ENCODE measurements around the gene NPS. TPM values are rescaled to one million over a fixed set of nuclear protein-coding genes. Genes with fewer than 3 reads are reported as not detected.

Gene NPS
- not detected for total RNA-seq

DNA sequence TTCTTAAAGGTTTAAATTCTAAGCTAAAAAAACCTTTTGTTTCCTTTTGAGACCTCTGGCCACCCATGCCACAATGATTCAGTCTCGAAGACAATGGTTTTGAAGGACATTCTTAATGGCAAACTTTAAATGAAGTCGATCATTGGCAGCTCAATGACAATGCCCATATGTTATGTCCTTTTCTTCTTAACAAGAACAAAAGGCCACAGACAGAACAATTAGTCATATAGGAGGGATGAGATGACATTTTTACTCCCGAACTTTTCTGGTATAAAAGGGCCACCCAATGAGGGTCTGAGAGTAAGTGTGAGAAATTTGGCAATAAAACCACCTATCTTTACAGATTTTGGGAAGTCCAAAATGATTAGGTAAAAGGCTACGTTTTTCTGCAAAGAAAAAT, at the start of gene NPS:
TSS of gene NPS (plus strand) at position 301 of the 400 bp plus-strand sequence. CDS start at position 361, 60 bp downstream.
- DNase-seq (no peak), ATAC-seq (no peak)
- Mint-ChIP-seq H3K4me3 (no peak within 1 kb of the TSS), H3K27me3 (no peaks in the 10 kb centered on the region), H3K9me3 (ENCODE audit: low read depth) (peaks cover 3% of the 10 kb centered on the region), H3K4me1 (no peaks in the 10 kb centered on the region), H3K27ac (no peak within 1 kb of the TSS), H3K36me3 (no peaks in the 10 kb centered on the region)
- CTCF ChIA-PET = no interaction called here

DNA sequence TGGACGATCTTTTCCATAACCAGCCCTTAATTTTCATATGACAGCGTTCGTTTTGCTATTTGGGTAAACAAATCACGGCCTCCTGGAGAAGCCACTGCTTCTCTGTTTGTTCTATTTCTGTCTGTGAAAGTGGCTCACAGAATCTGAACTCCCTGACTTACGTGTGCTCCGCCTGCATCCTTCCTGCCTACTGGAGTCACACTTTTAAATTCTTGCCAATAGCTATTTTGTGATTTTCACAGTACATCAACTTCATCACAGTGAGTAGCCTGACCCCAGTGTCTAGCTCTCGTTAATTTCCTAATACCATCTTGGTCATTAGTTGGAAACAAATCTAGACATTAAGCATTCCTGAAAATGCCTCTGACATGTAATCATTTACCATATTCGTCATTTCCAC, 49.0 kb upstream of the NPS start:
- H3K9me3 Mint-ChIP-seq (ENCODE audit: low read depth) = no peaks in the 10 kb centered on the region
- no peak for ATAC-seq
- H3K27me3 Mint-ChIP-seq = no peaks in the 10 kb centered on the region
- CTCF ChIA-PET = no interaction called here
- no peaks in the 10 kb centered on the region for H3K36me3 Mint-ChIP-seq
- no peaks in the 10 kb centered on the region for H3K4me1 Mint-ChIP-seq
- H3K4me3 Mint-ChIP-seq = no peak overlapping the region
- no peak for DNase-seq
- no peak overlapping the region for H3K27ac Mint-ChIP-seq

DNA sequence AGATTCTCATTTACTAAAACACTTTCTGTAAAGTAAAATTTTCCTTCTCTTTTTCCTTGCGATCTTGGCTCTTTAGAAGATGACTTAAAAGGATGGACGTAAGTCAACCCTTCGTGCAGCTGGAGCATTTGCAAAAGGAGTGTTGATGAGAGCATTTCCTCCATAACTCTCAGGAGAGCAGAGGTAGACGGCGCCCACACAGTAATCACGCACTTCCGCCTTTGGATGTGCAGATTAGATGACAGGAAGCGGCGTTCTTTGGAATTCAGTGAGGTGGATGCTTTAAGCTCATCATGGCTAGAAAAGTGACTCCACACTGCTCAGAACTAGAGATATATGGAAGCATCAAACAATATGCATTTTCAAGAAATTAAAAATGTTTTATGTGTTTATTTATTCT, 43.0 kb upstream of the NPS start:
- Mint-ChIP-seq H3K27me3 (no peaks in the 10 kb centered on the region), H3K9me3 (ENCODE audit: low read depth) (no peaks in the 10 kb centered on the region), H3K4me1 (no peaks in the 10 kb centered on the region), H3K27ac (no peak overlapping the region), H3K36me3 (no peaks in the 10 kb centered on the region), H3K4me3 (no peak overlapping the region)
- no peak for DNase-seq
- CTCF ChIA-PET = no interaction called here
- ATAC-seq = no peak

GRCh38 chr10:127522298-127522697, 26.8 kb upstream of the NPS start:
- Mint-ChIP-seq H3K36me3 (no peaks in the 10 kb centered on the region), H3K9me3 (ENCODE audit: low read depth) (no peaks in the 10 kb centered on the region), H3K4me1 (no peaks in the 10 kb centered on the region), H3K27ac (no peak overlapping the region), H3K27me3 (no peaks in the 10 kb centered on the region), H3K4me3 (no peak overlapping the region)
- DNase-seq (no peak), ATAC-seq (no peak)
- CTCF ChIA-PET = no interaction called here

DNA sequence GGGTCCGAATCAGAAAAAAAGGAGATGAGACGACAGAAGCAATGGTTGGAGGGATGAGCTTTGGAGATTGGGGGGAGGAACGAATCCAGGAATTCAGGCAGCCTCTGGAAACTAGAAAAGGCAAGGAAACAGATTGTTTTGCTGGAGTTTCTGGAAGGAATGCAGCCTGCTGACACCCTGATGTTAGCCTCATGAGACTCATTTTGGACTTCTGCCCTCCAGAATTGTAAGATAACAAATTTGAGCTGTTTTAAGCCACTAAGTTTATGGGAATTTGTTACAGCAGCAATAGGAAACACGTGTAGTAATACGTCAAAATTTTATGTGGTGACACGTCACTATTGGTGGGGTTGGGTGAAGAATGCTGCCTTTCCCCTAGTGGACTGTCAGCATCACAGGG, 25.6 kb upstream of the NPS start:
- CTCF ChIA-PET = no interaction called here
- ATAC-seq (no peak), DNase-seq (no peak)
- Mint-ChIP-seq H3K27ac (no peak overlapping the region), H3K4me1 (no peaks in the 10 kb centered on the region), H3K9me3 (ENCODE audit: low read depth) (no peaks in the 10 kb centered on the region), H3K27me3 (no peaks in the 10 kb centered on the region), H3K4me3 (no peak overlapping the region), H3K36me3 (no peaks in the 10 kb centered on the region)

DNA sequence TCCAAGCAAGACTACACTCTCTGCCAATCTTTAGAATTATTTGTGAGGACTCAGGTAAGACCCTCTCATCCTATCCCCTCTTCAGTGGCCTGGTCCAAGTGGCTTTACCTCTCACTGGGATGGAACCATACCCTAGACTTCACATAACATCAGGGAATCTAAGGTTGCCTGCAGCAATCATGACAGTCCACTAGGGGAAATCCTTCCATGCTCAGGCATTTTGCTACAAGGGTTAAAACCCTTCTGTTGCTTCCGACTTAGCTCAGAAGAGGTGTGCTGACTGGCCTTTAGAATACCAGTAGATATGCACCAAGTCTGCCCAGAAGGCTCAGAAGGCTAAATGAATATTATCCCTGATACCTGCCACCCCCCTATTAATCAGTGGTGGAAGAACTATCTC, 24.9 kb upstream of the NPS start:
- H3K27ac Mint-ChIP-seq = no peak overlapping the region

DNA sequence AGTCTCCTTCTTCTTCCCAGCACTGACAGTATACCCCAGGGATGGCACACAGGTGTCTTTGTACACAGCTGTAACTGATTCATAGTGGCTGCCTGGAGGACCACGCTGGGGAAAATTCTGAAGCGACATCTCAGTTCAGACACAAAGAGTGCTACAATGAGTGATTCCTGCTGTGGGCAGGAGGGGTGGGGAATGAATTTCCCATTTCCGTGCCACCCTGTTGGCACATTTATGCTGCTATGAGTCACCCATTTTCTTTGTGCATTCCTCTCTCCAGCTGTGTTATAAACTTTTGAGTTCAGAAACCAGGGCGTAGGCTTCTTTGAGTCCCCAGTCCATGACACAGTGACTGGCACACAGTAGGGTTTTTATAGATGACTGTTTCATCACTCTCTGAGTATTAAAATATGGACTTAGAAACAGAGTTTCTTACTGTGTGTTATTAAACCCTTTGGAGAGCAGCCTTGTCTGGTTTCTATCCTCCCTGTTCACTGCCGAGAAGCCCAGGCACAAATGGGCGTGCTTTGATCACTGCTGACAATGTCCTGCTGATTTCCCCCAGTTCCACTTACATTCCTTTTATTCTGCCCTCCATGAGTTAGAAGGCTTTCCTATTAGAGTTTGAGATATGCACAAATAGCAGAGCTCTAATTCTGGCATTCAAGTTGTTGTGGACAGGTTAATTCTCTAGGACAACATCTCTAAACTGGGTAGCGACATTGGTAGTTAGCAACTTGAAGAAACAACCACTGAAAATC, 24.0 kb upstream of the NPS start:
- no peak for ATAC-seq
- no peaks in the 10 kb centered on the region for H3K4me1 Mint-ChIP-seq
- no peak overlapping the region for H3K4me3 Mint-ChIP-seq
- no peaks in the 10 kb centered on the region for H3K36me3 Mint-ChIP-seq
- H3K27ac Mint-ChIP-seq = no peak overlapping the region
- CTCF ChIA-PET = no interaction called here
- H3K27me3 Mint-ChIP-seq = no peaks in the 10 kb centered on the region
- no peak for DNase-seq
- no peaks in the 10 kb centered on the region for H3K9me3 Mint-ChIP-seq (ENCODE audit: low read depth)

More for the DNA sequence above, 24.9 kb upstream of the NPS start:
- CTCF ChIA-PET = no interaction called here
- H3K27me3 Mint-ChIP-seq = no peaks in the 10 kb centered on the region
- H3K9me3 Mint-ChIP-seq (ENCODE audit: low read depth) = no peaks in the 10 kb centered on the region
- ATAC-seq (no peak), DNase-seq (no peak)
- no peaks in the 10 kb centered on the region for H3K4me1 Mint-ChIP-seq
- no peaks in the 10 kb centered on the region for H3K36me3 Mint-ChIP-seq
- no peak overlapping the region for H3K4me3 Mint-ChIP-seq

GRCh38 chr10:127525686-127526085, 23.4 kb upstream of the NPS start:
- CTCF ChIA-PET = no interaction called here
- ATAC-seq (no peak), DNase-seq (no peak)
- no peak overlapping the region for H3K27ac Mint-ChIP-seq
- H3K4me1 Mint-ChIP-seq = no peaks in the 10 kb centered on the region
- no peak overlapping the region for H3K4me3 Mint-ChIP-seq
- H3K9me3 Mint-ChIP-seq (ENCODE audit: low read depth) = no peaks in the 10 kb centered on the region
- no peaks in the 10 kb centered on the region for H3K27me3 Mint-ChIP-seq
- H3K36me3 Mint-ChIP-seq = no peaks in the 10 kb centered on the region

DNA sequence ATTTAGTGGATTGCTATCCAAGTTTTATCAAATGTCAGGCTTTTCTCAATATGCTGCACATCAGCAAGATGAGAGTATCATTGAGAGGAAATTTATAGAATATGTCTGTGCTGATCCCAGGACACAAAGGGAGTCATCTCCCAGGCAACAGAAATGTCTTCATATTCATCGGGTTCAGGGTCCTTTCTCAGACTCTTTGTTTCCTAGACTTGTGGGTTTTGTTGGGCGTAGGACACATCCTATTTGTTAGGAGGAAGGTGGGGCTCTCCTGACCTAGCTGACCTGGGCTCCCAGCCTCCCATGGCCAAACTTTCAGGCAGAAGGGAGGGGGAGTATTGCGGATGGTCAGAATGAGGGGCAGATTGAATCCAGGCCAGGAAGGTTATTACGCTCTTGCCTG, 22.9 kb upstream of the NPS start:
- no peak for DNase-seq
- H3K27me3 Mint-ChIP-seq = no peaks in the 10 kb centered on the region
- H3K9me3 Mint-ChIP-seq (ENCODE audit: low read depth) = no peaks in the 10 kb centered on the region
- no peaks in the 10 kb centered on the region for H3K4me1 Mint-ChIP-seq
- CTCF ChIA-PET = no interaction called here
- no peaks in the 10 kb centered on the region for H3K36me3 Mint-ChIP-seq
- ATAC-seq = no peak
- H3K27ac Mint-ChIP-seq = no peak overlapping the region
- no peak overlapping the region for H3K4me3 Mint-ChIP-seq

DNA sequence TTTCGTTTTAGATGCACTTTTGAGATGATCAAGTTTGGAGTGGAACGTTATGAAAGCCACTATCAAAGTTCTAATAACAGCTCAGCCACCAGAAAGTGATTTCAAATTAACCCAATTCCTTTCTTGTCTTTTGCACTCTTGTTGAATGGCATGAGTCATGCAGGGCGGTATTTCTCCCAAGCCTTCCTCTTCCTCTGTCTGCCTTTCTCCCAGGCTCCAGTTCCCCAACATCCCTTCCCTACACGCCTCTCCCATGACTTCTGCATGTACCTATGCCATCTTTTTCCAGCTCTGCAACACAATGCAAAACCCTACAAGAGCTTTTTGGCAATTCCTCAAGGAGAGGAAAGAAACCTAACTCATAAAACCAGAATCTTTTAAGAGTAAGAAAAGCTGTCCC, 21.8 kb upstream of the NPS start:
- H3K36me3 Mint-ChIP-seq = no peaks in the 10 kb centered on the region
- no peaks in the 10 kb centered on the region for H3K4me1 Mint-ChIP-seq
- no peaks in the 10 kb centered on the region for H3K27me3 Mint-ChIP-seq
- no peaks in the 10 kb centered on the region for H3K9me3 Mint-ChIP-seq (ENCODE audit: low read depth)
- no peak overlapping the region for H3K4me3 Mint-ChIP-seq
- H3K27ac Mint-ChIP-seq = no peak overlapping the region
- CTCF ChIA-PET = no interaction called here
- DNase-seq = no peak
- no peak for ATAC-seq

DNA sequence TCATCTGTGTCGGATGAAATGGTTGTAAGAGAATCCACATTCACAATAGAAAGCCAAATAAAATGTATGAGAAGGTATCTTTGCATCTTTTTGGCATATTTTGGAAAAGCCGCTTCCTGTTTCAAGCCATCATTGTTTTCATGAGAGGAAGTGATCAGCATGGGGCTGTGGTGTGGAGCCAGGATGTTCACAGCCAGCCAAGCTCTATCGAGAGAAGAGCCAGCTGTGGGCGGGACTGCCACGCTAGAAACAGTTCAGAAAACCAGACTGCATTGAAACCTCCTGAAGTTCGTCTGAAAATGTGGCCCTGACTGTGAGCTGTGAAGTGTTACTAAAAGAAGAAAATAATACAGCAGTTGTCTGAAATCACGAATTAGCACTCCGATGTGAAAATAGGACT, 21.2 kb upstream of the NPS start:
- DNase-seq (no peak), ATAC-seq (no peak)
- Mint-ChIP-seq H3K27ac (no peak overlapping the region), H3K36me3 (no peaks in the 10 kb centered on the region), H3K9me3 (ENCODE audit: low read depth) (no peaks in the 10 kb centered on the region), H3K27me3 (no peaks in the 10 kb centered on the region), H3K4me3 (no peak overlapping the region), H3K4me1 (no peaks in the 10 kb centered on the region)
- CTCF ChIA-PET = no interaction called here

DNA sequence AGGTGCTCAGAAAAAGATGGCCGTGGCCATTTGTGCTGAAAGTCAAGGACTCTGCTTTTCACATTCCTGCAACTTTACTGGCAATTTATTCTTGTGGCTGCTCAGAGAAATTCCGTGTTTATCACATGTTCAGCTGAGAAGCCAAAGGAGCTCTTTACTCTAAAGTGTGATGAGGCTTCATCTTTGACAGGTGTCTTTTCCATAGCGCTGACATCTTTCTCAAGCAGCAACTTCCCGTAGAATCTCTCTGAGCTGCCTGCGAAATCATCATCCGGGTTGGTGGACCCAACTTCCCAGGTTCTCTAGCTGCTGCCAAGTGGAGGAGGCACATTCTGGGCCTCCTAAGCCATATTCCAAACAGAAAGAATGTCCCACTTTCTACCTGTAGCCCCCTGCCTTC, 16.9 kb upstream of the NPS start:
- Mint-ChIP-seq H3K36me3 (no peaks in the 10 kb centered on the region), H3K4me3 (no peak overlapping the region), H3K9me3 (ENCODE audit: low read depth) (no peaks in the 10 kb centered on the region), H3K27ac (no peak overlapping the region), H3K27me3 (no peaks in the 10 kb centered on the region), H3K4me1 (no peaks in the 10 kb centered on the region)
- no peak for DNase-seq
- CTCF ChIA-PET = no interaction called here
- no peak for ATAC-seq

DNA sequence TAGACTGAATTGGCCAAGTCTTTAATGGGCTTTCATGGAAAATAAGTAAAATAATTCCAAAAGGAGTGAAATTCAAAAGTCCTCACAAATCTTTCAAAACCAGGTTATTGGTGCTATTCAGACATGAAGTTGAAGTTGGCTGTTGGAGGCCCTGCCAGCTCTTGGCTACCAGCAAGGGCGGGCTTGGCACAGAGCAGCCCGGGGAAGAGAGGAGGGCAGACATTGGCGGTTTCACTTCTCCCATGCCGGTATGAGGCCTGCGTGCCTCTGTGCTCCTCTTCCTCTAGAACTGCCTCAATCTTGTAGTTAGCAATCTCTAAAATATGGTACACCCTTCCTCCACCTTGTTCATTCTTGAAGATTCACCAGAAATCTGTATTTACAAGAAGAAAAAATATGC, 16.4 kb upstream of the NPS start:
- CTCF ChIA-PET = no interaction called here
- Mint-ChIP-seq H3K4me3 (no peak overlapping the region), H3K27ac (no peak overlapping the region), H3K4me1 (no peaks in the 10 kb centered on the region), H3K36me3 (no peaks in the 10 kb centered on the region), H3K9me3 (ENCODE audit: low read depth) (no peaks in the 10 kb centered on the region), H3K27me3 (no peaks in the 10 kb centered on the region)
- ATAC-seq (no peak), DNase-seq (no peak)

GRCh38 chr10:127534074-127534473, 15.0 kb upstream of the NPS start:
- Mint-ChIP-seq H3K9me3 (ENCODE audit: low read depth) (no peaks in the 10 kb centered on the region), H3K36me3 (no peaks in the 10 kb centered on the region), H3K27me3 (no peaks in the 10 kb centered on the region), H3K27ac (no peak overlapping the region), H3K4me1 (no peaks in the 10 kb centered on the region), H3K4me3 (no peak overlapping the region)
- ATAC-seq = no peak
- CTCF ChIA-PET = no interaction called here
- DNase-seq = no peak

DNA sequence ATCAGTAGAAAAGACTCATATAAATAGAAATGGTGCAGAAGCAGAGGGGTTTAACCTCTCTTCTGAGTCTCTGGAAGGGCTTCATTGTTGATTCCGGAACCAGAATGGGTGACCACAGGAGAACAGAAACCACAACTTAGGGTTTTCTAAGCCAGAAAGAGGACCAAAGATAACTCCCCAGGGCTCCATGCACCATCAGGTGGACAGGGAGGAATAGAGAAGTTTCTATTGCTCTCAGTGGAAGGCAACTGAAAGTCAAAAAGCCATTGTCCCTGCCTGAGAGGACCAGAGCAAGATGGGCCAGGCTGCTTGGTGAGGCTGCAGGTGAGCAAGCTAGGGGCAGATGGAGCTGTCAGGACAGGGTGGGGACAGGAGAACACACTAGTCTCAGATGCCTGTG, 14.6 kb upstream of the NPS start:
- DNase-seq (no peak), ATAC-seq (no peak)
- Mint-ChIP-seq H3K27ac (no peak overlapping the region), H3K4me3 (no peak overlapping the region), H3K36me3 (no peaks in the 10 kb centered on the region), H3K9me3 (ENCODE audit: low read depth) (no peaks in the 10 kb centered on the region), H3K4me1 (no peaks in the 10 kb centered on the region), H3K27me3 (no peaks in the 10 kb centered on the region)
- CTCF ChIA-PET = no interaction called here

Data from activated CD8-positive, alpha-beta memory T cell treated with anti-CD3 and anti-CD28 coated beads, Interleukin-2, amount 10 ng/mL, durations not matched to agents 7 days and 5 days (primary cell).